ENCODE results near the gene ZGRF1. TPM values are rescaled to one million over a fixed set of nuclear protein-coding genes. Genes with fewer than 3 reads are reported as not detected.
A peak's percentile ranks its signal among the peaks of the same experiment; 100 is the strongest.

ZGRF1 gene
- total and polyA plus RNA-seq, 9 of the 15 experiments (the other 6 are each of a cell fraction or from before 2014, with no cell fraction given), result 8.8 to 35.2 (median 22.0) TPM

- Histone ChIP-seq H3K79me2 (ENCODE audit: control insufficient read depth, insufficient read depth, low read length) (no peaks in the 10 kb centered on the region), H3K27me3 (ENCODE audit: control insufficient read depth in 2 of 2, insufficient read depth in 2 of 2, low read length in 2 of 2) (peaks cover 65 to 67% of the 10 kb centered on the region in 2 experiments), H3K27ac (ENCODE audit: extremely low read depth, low read depth, low read length) (no peak overlapping the region), H3K9me3 (replicated peaks; ENCODE audit: control insufficient read depth, insufficient read depth, low read depth, low read length) (no peaks in the 10 kb centered on the region), H3K4me1 (replicated peaks in 1 of 2; ENCODE audit: control insufficient read depth in 2 of 2, insufficient read depth in 2 of 2, low read length in 2 of 2) (peaks cover 0 to 31% of the 10 kb centered on the region in 2 experiments; a peak in 4 of 5 replicates), H3K4me3 (no peak overlapping the region), H3K9ac (ENCODE audit: insufficient read depth in 1 of 2, low read depth in 2 of 2, low read length in 2 of 2) (no peak overlapping the region), H3K36me3 (ENCODE audit: control insufficient read depth, insufficient read depth, low read length) (no peaks in the 10 kb centered on the region), H3K4me2 (ENCODE audit: insufficient read depth, low read length) (no peak overlapping the region), H2AFZ (ENCODE audit: low read depth, low read length) (no peak overlapping the region), H4K20me1 (replicated peaks; ENCODE audit: control insufficient read depth, insufficient read depth, low read length) (no peaks in the 10 kb centered on the region), H3K9me1 (ENCODE audit: control insufficient read depth, insufficient read depth, low read length) (no peaks in the 10 kb centered on the region)
- FAIRE-seq (peak; percentile 55), DNase-seq (ENCODE audit: extremely low read depth in 1 of 4, low spot score in 3 of 4) (no peak), ATAC-seq (no peak)
- intact Hi-C loops (cut with micrococcal nuclease), result no loop called here
- TF ChIP-seq CBX2 (IDR thresholded peaks at IDR 0.05; ENCODE audit: insufficient read depth, low read length, poor library complexity, severe bottlenecking) (peak; percentile 84), PCBP2 (IDR thresholded peaks at IDR 0.05; ENCODE audit: low read depth, low read length, poor library complexity, severe bottlenecking) (no peak), ZFP1 (CRISPR knock-in tag; IDR thresholded peaks at IDR 0.05) (no peak)
- POLR2A ChIA-PET, result interaction anchor here (0.6 to 1.3 kb wide), 3 partner anchors 15 to 281 kb away, joined by 3 read pairs; no protein-coding TSS in a partner anchor
- in situ Hi-C loops (cut with MboI), result no loop called here
- CTCF ChIA-PET (ENCODE audit: low intra/inter-chr PET ratio), result no interaction called here
- 9% methylated on average over 3 of the region's 3 CpGs for WGBS (ENCODE audit: insufficient coverage, low coverage, missing lambda C conversion rate)
- no TSS peak for BruUV-seq (replicated peaks)
Observed at GRCh38 chr4:112517911-112518310, 118.8 kb downstream of the ZGRF1 start.

- no peak overlapping the region for H3K4me2 ChIP-seq (ENCODE audit: insufficient read depth, low read length)
- POLR2A ChIA-PET, result interaction anchor here (0.7 kb wide), 1 partner anchor 31 kb away, joined by 3 read pairs; no protein-coding TSS in a partner anchor
- no peaks in the 10 kb centered on the region for H4K20me1 ChIP-seq (replicated peaks; ENCODE audit: control insufficient read depth, insufficient read depth, low read length)
- intact Hi-C loops (cut with micrococcal nuclease) (no loop called here), in situ Hi-C loops (cut with MboI) (no loop called here)
- no peak for TF ChIP-seq ZNF589 (CRISPR knock-in tag; IDR thresholded peaks at IDR 0.05; ENCODE audit: low read depth)
- peak; percentile 22 for TF ChIP-seq CTCFL (IDR thresholded peaks at IDR 0.05; ENCODE audit: borderline replicate concordance, insufficient read depth, low read depth, low read length, poor library complexity, severe bottlenecking)
- peak; percentile 49 for TF ChIP-seq EGR1 (conservative IDR thresholded peaks at IDR 0.05)
- TF ChIP-seq, protein P1, sequence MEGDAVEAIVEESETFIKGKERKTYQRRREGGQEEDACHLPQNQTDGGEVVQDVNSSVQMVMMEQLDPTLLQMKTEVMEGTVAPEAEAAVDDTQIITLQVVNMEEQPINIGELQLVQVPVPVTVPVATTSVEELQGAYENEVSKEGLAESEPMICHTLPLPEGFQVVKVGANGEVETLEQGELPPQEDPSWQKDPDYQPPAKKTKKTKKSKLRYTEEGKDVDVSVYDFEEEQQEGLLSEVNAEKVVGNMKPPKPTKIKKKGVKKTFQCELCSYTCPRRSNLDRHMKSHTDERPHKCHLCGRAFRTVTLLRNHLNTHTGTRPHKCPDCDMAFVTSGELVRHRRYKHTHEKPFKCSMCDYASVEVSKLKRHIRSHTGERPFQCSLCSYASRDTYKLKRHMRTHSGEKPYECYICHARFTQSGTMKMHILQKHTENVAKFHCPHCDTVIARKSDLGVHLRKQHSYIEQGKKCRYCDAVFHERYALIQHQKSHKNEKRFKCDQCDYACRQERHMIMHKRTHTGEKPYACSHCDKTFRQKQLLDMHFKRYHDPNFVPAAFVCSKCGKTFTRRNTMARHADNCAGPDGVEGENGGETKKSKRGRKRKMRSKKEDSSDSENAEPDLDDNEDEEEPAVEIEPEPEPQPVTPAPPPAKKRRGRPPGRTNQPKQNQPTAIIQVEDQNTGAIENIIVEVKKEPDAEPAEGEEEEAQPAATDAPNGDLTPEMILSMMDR (IDR thresholded peaks at IDR 0.05 in 2 of 3, conservative IDR thresholded peaks at IDR 0.05 in 1 of 3; ENCODE audit: insufficient read depth in 2 of 3, low read depth in 1 of 3, low read length in 3 of 3), result 0 out of 6 replicates have a peak, but pooled peaks of 1 of the 3 experiments have one; percentile 15
- TF ChIP-seq ZNF12 (CRISPR knock-in tag; IDR thresholded peaks at IDR 0.05), result no peak
- peak; percentile 72 for TF ChIP-seq CBX2 (IDR thresholded peaks at IDR 0.05; ENCODE audit: insufficient read depth, low read length, poor library complexity, severe bottlenecking)
- TF ChIP-seq CBX8 (IDR thresholded peaks at IDR 0.05; ENCODE audit: borderline replicate concordance, extremely low read depth, low read depth, low read length, poor library complexity, severe bottlenecking), result peak; percentile 36
- no peak overlapping the region for H3K27ac ChIP-seq (ENCODE audit: extremely low read depth, low read depth, low read length)
- H3K9ac ChIP-seq (ENCODE audit: insufficient read depth in 1 of 2, low read depth in 2 of 2, low read length in 2 of 2), result no peak overlapping the region
- peaks cover 57 to 68% of the 10 kb centered on the region in 2 experiments for H3K27me3 ChIP-seq (ENCODE audit: control insufficient read depth in 2 of 2, insufficient read depth in 2 of 2, low read length in 2 of 2)
- no peak for FAIRE-seq
- H2AFZ ChIP-seq (ENCODE audit: low read depth, low read length), result no peak overlapping the region
- H3K36me3 ChIP-seq (ENCODE audit: control insufficient read depth, insufficient read depth, low read length), result no peaks in the 10 kb centered on the region
- BruUV-seq (replicated peaks), result no TSS peak
- peak in 2 of 4 experiments; percentile 18 to 34 for DNase-seq (ENCODE audit: extremely low read depth in 1 of 4, low spot score in 3 of 4)
- H3K4me3 ChIP-seq, result no peak overlapping the region
- H3K9me1 ChIP-seq (ENCODE audit: control insufficient read depth, insufficient read depth, low read length), result no peaks in the 10 kb centered on the region
- CTCF ChIA-PET (ENCODE audit: low intra/inter-chr PET ratio), result no interaction called here
- no peaks in the 10 kb centered on the region for H3K79me2 ChIP-seq (ENCODE audit: control insufficient read depth, insufficient read depth, low read length)
- peaks cover 0 to 29% of the 10 kb centered on the region in 2 experiments; a peak in 4 of 5 replicates for H3K4me1 ChIP-seq (replicated peaks in 1 of 2; ENCODE audit: control insufficient read depth in 2 of 2, insufficient read depth in 2 of 2, low read length in 2 of 2)
- H3K9me3 ChIP-seq (replicated peaks; ENCODE audit: control insufficient read depth, insufficient read depth, low read depth, low read length), result no peaks in the 10 kb centered on the region
- ATAC-seq, result no peak
- WGBS (ENCODE audit: insufficient coverage, low coverage, missing lambda C conversion rate), result 2% methylated on average over 19 of the region's 20 CpGs
Observed at GRCh38 chr4:112517067-112517634, 119.6 kb downstream of the ZGRF1 start.
